HepG2 (cell line): ENCODE results near the gene ZFPM1. TPM values are rescaled to one million over a fixed set of nuclear protein-coding genes. Genes with fewer than 3 reads are reported as not detected.

Source experiments
- ADNP ChIP-seq: sonication (generic); formaldehyde crosslinking; IDR thresholded peaks from 2 replicates; pipeline ENCODE4 v1.4.0; 2020; ENCODE audit warnings: missing genetic modification reagents
- ARID5B ChIP-seq: IDR thresholded peaks from 2 replicates; pipeline ENCODE4 v1.4.0; 2020; ENCODE audit warnings: mild to moderate bottlenecking, missing genetic modification reagents
- ATRX ChIP-seq: sonication (generic); formaldehyde crosslinking; IDR thresholded peaks from 2 replicates; pipeline ENCODE4 v1.4.0; 2020; ENCODE audit warnings: missing genetic modification reagents, borderline replicate concordance
- HNRNPK ChIP-seq: fragments of 200-400 bp; formaldehyde crosslinking; IDR thresholded peaks from 2 replicates; pipeline ENCODE4 v1.6.1; 2018; ENCODE audit warnings: low read length, low read depth, moderate library complexity, mild to moderate bottlenecking; ENCODE audit not compliant: poor library complexity, severe bottlenecking
- JARID2 ChIP-seq: sonication (generic); formaldehyde crosslinking; IDR thresholded peaks from 2 replicates; pipeline ENCODE4 v1.8.1; 2023; ENCODE audit warnings: missing genetic modification reagents, inconsistent platforms; ENCODE audit not compliant: insufficient replicate concordance
- JUND ChIP-seq: sonication (generic); formaldehyde crosslinking; IDR thresholded peaks from 2 replicates; pipeline ENCODE4 v1.8.0; 2022; ENCODE audit warnings: mild to moderate bottlenecking, missing genetic modification reagents
- KMT2A ChIP-seq: sonication (generic); formaldehyde crosslinking; IDR thresholded peaks from 2 replicates; pipeline ENCODE4 v1.4.0; 2020; ENCODE audit warnings: missing genetic modification reagents
- MXD3 ChIP-seq: IDR thresholded peaks from 2 replicates; pipeline ENCODE4 v1.6.1; 2016; ENCODE audit warnings: mild to moderate bottlenecking, missing biosample characterization, missing genetic modification reagents
- PAF1 ChIP-seq: IDR thresholded peaks from 2 replicates; pipeline ENCODE4 v1.6.1; 2016; ENCODE audit warnings: missing genetic modification reagents, missing compliant biosample characterization
- PAWR ChIP-seq: sonication (generic); formaldehyde crosslinking; IDR thresholded peaks from 2 replicates; pipeline ENCODE4 v1.4.0; 2020; ENCODE audit warnings: missing genetic modification reagents, mild to moderate bottlenecking, borderline replicate concordance
- PBX3 ChIP-seq: sonication (generic); formaldehyde crosslinking; IDR thresholded peaks from 2 replicates; pipeline ENCODE4 v1.8.1; 2023; ENCODE audit warnings: missing genetic modification reagents, inconsistent platforms, borderline replicate concordance
- RFXAP ChIP-seq: sonication (generic); formaldehyde crosslinking; IDR thresholded peaks from 2 replicates; pipeline ENCODE4 v1.4.0; 2020; ENCODE audit warnings: missing genetic modification reagents, borderline replicate concordance
- TOE1 ChIP-seq: sonication (generic); formaldehyde crosslinking; IDR thresholded peaks from 2 replicates; pipeline ENCODE4 v1.4.0; 2020; ENCODE audit warnings: mild to moderate bottlenecking, missing genetic modification reagents
- ZBTB21 ChIP-seq: sonication (generic); formaldehyde crosslinking; IDR thresholded peaks from 2 replicates; pipeline ENCODE4 v1.4.0; 2020; ENCODE audit warnings: missing genetic modification reagents
- ZNF180 ChIP-seq: sonication (generic); formaldehyde crosslinking; IDR thresholded peaks from 2 replicates; pipeline ENCODE4 v1.4.0; 2020; ENCODE audit warnings: low read depth, missing genetic modification reagents, borderline replicate concordance
- ZNF20 ChIP-seq: sonication (generic); formaldehyde crosslinking; IDR thresholded peaks from 2 replicates; pipeline ENCODE4 v1.4.0; 2020; ENCODE audit warnings: mild to moderate bottlenecking, moderate library complexity, missing genetic modification reagents
- ZNF296 ChIP-seq: sonication (generic); formaldehyde crosslinking; conservative IDR thresholded peaks from 2 replicates; pipeline ENCODE4 v1.5.0; 2020; ENCODE audit warnings: mild to moderate bottlenecking, missing genetic modification reagents
- ZNF331 ChIP-seq: sonication (generic); formaldehyde crosslinking; IDR thresholded peaks from 2 replicates; pipeline ENCODE4 v1.4.0; 2020; ENCODE audit warnings: missing genetic modification reagents
- ZNF501 ChIP-seq: sonication (generic); formaldehyde crosslinking; IDR thresholded peaks from 2 replicates; pipeline ENCODE4 v1.5.1; 2020; ENCODE audit warnings: mild to moderate bottlenecking, moderate library complexity, missing genetic modification reagents
- ZNF558 ChIP-seq: sonication (generic); formaldehyde crosslinking; IDR thresholded peaks from 2 replicates; pipeline ENCODE4 v1.9.0; 2022; ENCODE audit warnings: mild to moderate bottlenecking, missing genetic modification reagents, borderline replicate concordance
- ZNF766 ChIP-seq: sonication (generic); formaldehyde crosslinking; IDR thresholded peaks from 2 replicates; pipeline ENCODE4 v1.5.0; 2020; ENCODE audit warnings: missing genetic modification reagents, borderline replicate concordance
- ZNF777 ChIP-seq: sonication (generic); formaldehyde crosslinking; IDR thresholded peaks from 2 replicates; pipeline ENCODE4 v1.4.0; 2020; ENCODE audit warnings: missing genetic modification reagents
- ZUFSP ChIP-seq: sonication (generic); formaldehyde crosslinking; IDR thresholded peaks from 2 replicates; pipeline ENCODE4 v1.9.0; 2021; ENCODE audit warnings: missing genetic modification reagents, mild to moderate bottlenecking, borderline replicate concordance
- polyA plus RNA-seq, 8 experiments: library from polyadenylated mRNA; depleted of rRNA in 3 of 8; stranded (reverse) in 7 of 8; unstranded in 1 of 8; fragments of >200 nt; fragmentation: Illumina TruSeq in 4 of 8; extraction: Trizol in 4 of 8; gene quantifications; 2 replicates each; pipeline versions ENCODE4 v1.2.1 to v1.2.3, GENCODE V29; 2011 to 2016; ENCODE audit warnings: low read depth in 4 of 8, missing spikeins in 1 of 8, mixed read lengths in 1 of 8; ENCODE audit not compliant: insufficient read depth in 1 of 8
- total RNA-seq, 5 experiments: library from RNA; depleted of rRNA; stranded (reverse); fragments of >200 nt; fragmentation: Illumina TruSeq; extraction: Trizol; gene quantifications; 2 replicates each; pipeline ENCODE4 v1.2.3, GENCODE V29; 2016; ENCODE audit warnings: low read depth in 1 of 5

The ZFPM1 gene
- total and polyA plus RNA-seq, 2 of the 13 experiments (the other 11 are each of a cell fraction or from before 2014, with no cell fraction given): 1.3 to 3.8 TPM

- TF ChIP-seq PBX3 (CRISPR knock-in tag): no peak
- TF ChIP-seq ZNF777: no peak
- TF ChIP-seq ZNF558 (CRISPR knock-in tag): no peak
- TF ChIP-seq ZNF180 (CRISPR knock-in tag): no peak
- TF ChIP-seq PAF1 (CRISPR knock-in tag): no peak
- no peak for TF ChIP-seq MXD3 (CRISPR knock-in tag)
- TF ChIP-seq JARID2 (CRISPR knock-in tag): no peak
- no peak for TF ChIP-seq ZNF20 (CRISPR knock-in tag)
- TF ChIP-seq ZNF331: peak; percentile 22; the same call in 1 of the 2 replicates
- no peak for TF ChIP-seq ATRX (CRISPR knock-in tag)
- TF ChIP-seq ZNF501 (CRISPR knock-in tag): 0 out of 2 replicates have a peak, but pooled peaks have one; percentile 23
- no peak for TF ChIP-seq KMT2A (CRISPR knock-in tag)
- no peak for TF ChIP-seq ADNP (CRISPR knock-in tag)
- no peak for TF ChIP-seq RFXAP (CRISPR knock-in tag)
- TF ChIP-seq JUND (CRISPR knock-in tag): no peak
- TF ChIP-seq HNRNPK: no peak
- no peak for TF ChIP-seq ZUFSP (CRISPR knock-in tag)
- TF ChIP-seq PAWR (CRISPR knock-in tag): no peak
- no peak for TF ChIP-seq ZBTB21 (CRISPR knock-in tag)
- TF ChIP-seq TOE1: no peak
- TF ChIP-seq ZNF296 (CRISPR knock-in tag): no peak
- TF ChIP-seq ARID5B (CRISPR knock-in tag): peak; percentile 53; the same call in 1 of the 2 replicates
- TF ChIP-seq ZNF766: no peak
Measured at GRCh38 chr16:88558457-88559442, 105.7 kb downstream of the ZFPM1 start (continued).
